GM18873 (cell line): ENCODE measurements around the gene TPK1.
A peak's percentile ranks its signal among the peaks of the same experiment; 100 is the strongest.
"Not testable (repeated sequence)": the region's sequence is repeated elsewhere in the genome, so short reads cannot be mapped to it uniquely, and the experiment has no call there.

ENCODE experiments used
- ATAC-seq: cut with Tn5 transposase; IDR thresholded peaks from one replicate; pipeline ENCODE4 v1.9.1; 2021; ENCODE audit warnings: mild to moderate bottlenecking, moderate library complexity, moderate number of reproducible peaks; ENCODE audit not compliant: unreplicated experiment, low FRiP score

TPK1 gene

GRCh38 chr7:144826208-144826607, 9.6 kb downstream of the TPK1 start:
- no peak for ATAC-seq

- ATAC-seq, result no peak
Measured at GRCh38 chr7:144824360-144824759, 11.5 kb downstream of the TPK1 start.

- ATAC-seq, result no peak
Measured at GRCh38 chr7:144822223-144822622, 13.6 kb downstream of the TPK1 start.

- peak; percentile 46 for ATAC-seq
Measured at GRCh38 chr7:144821067-144821466, 14.8 kb downstream of the TPK1 start.

- no peak for ATAC-seq
Measured at GRCh38 chr7:144820552-144820951, 15.3 kb downstream of the TPK1 start.

GRCh38 chr7:144819566-144819965, 16.3 kb downstream of the TPK1 start:
- no peak for ATAC-seq

GRCh38 chr7:144818511-144818910, 17.3 kb downstream of the TPK1 start:
- peak; percentile 87 for ATAC-seq

GRCh38 chr7:144817001-144817400, 18.9 kb downstream of the TPK1 start:
- no peak for ATAC-seq

- ATAC-seq, result no peak
Measured at GRCh38 chr7:144814299-144814698, 21.6 kb downstream of the TPK1 start.

- peak; percentile 94 for ATAC-seq
Measured at GRCh38 chr7:144812379-144813283, 23.2 kb downstream of the TPK1 start.

- no peak for ATAC-seq
Measured at GRCh38 chr7:144805627-144806239, 30.1 kb downstream of the TPK1 start.

- ATAC-seq, result not testable (repeated sequence)
Measured at GRCh38 chr7:144800678-144801436, 35.0 kb downstream of the TPK1 start.

- no peak for ATAC-seq
Measured at GRCh38 chr7:144796919-144797318, 38.9 kb downstream of the TPK1 start.

- ATAC-seq, result no peak
Measured at GRCh38 chr7:144792050-144792449, 43.8 kb downstream of the TPK1 start.

GRCh38 chr7:144791488-144791887, 44.4 kb downstream of the TPK1 start:
- ATAC-seq, result no peak

- ATAC-seq, result no peak
Measured at GRCh38 chr7:144787127-144787526, 48.7 kb downstream of the TPK1 start.

GRCh38 chr7:144786522-144786921, 49.3 kb downstream of the TPK1 start:
- ATAC-seq, result no peak

- ATAC-seq, result no peak
Measured at GRCh38 chr7:144786079-144786478, 49.8 kb downstream of the TPK1 start.

GRCh38 chr7:144785521-144785920, 50.3 kb downstream of the TPK1 start:
- ATAC-seq, result no peak

GRCh38 chr7:144784943-144785342, 50.9 kb downstream of the TPK1 start:
- no peak for ATAC-seq

GRCh38 chr7:144784441-144784840, 51.4 kb downstream of the TPK1 start:
- no peak for ATAC-seq
